Transverse colon (tissue), 4 donors: Measurements from ENCODE around the gene NXPH1.

Experiments
- EP300 ChIP-seq: sonication (generic); formaldehyde crosslinking; IDR thresholded peaks from one replicate; pipeline ENCODE4 v1.6.1; 2017; ENCODE audit warnings: antibody characterized with exemption, low read depth
- POLR2A ChIP-seq: fragments of 450-650 bp; IDR thresholded peaks from one replicate; pipeline ENCODE4 v1.6.1; 2016; ENCODE audit warnings: antibody characterized with exemption, mild to moderate bottlenecking, moderate library complexity
- POLR2AphosphoS5 ChIP-seq, 3 donors: sonication (generic); formaldehyde crosslinking; IDR thresholded peaks; one replicate each; pipeline ENCODE4 v1.6.1; 2016; ENCODE audit warnings: antibody characterized with exemption in 3 of 3
- TF ChIP-seq, protein P1 (sequence below), 5 experiments: fragments of 200-600 bp in 3 of 5; fragments of 450-650 bp in 2 of 5; sonication (generic) in 3 of 5; IDR thresholded peaks; 1 replicate in 2 of 5; 2 replicates in 3 of 5; pipeline ENCODE4 v1.5.1; 2016 to 2017; ENCODE audit warnings: antibody characterized with exemption in 5 of 5, inconsistent platforms in 3 of 5, mild to moderate bottlenecking in 2 of 5, moderate library complexity in 1 of 5

DNA sequence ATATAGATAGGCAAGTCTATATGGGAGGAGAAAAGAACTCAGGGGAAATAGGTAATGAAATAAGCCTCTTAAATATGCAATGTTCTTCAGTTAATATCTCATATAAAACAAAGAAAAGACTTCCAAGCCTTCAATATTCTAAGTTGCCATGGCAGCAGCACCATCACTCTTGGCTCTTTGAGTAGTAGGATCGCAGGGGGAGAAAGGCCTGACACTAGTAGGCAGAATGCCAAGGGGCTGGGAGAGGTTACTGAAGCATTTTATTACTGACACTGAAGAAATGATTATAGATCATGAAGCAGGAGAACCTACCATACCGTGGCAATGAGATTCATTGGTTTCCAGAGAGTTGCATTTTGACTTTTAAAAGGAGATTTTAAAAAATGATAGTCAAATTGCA is 193.9 kb downstream of the NXPH1 start:
- TF ChIP-seq POLR2AphosphoS5 (IDR thresholded peaks at IDR 0.05) (no peak), POLR2A (no peak), EP300 (no peak)
- TF ChIP-seq, protein P1, sequence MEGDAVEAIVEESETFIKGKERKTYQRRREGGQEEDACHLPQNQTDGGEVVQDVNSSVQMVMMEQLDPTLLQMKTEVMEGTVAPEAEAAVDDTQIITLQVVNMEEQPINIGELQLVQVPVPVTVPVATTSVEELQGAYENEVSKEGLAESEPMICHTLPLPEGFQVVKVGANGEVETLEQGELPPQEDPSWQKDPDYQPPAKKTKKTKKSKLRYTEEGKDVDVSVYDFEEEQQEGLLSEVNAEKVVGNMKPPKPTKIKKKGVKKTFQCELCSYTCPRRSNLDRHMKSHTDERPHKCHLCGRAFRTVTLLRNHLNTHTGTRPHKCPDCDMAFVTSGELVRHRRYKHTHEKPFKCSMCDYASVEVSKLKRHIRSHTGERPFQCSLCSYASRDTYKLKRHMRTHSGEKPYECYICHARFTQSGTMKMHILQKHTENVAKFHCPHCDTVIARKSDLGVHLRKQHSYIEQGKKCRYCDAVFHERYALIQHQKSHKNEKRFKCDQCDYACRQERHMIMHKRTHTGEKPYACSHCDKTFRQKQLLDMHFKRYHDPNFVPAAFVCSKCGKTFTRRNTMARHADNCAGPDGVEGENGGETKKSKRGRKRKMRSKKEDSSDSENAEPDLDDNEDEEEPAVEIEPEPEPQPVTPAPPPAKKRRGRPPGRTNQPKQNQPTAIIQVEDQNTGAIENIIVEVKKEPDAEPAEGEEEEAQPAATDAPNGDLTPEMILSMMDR (IDR thresholded peaks at IDR 0.05): no peak
